GM19438 (cell line): Measurements from ENCODE around the gene TBC1D8.

Source experiments
- ATAC-seq: cut with Tn5 transposase; IDR thresholded peaks from one replicate; pipeline ENCODE4 v1.9.1; 2021; ENCODE audit warnings: low read depth; ENCODE audit not compliant: unreplicated experiment

Gene TBC1D8

DNA sequence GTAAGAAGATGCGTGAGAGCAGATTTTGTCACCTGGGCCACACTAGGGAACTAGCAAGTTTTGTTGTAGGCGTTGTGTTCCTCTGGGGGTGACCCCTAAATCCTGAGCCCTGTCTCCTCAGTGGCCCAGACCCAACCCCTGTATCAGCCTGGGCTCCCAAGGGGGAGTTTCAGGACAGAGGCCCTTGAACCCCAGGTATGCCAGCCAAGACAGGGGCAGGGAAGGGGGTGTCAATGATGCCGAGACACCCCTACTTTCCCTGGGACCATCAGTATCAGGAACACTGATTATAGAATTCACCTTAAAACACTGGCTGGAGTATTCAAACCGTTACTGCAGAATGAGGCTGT is 188.2 kb downstream of the TBC1D8 start:
- ATAC-seq = no peak

DNA sequence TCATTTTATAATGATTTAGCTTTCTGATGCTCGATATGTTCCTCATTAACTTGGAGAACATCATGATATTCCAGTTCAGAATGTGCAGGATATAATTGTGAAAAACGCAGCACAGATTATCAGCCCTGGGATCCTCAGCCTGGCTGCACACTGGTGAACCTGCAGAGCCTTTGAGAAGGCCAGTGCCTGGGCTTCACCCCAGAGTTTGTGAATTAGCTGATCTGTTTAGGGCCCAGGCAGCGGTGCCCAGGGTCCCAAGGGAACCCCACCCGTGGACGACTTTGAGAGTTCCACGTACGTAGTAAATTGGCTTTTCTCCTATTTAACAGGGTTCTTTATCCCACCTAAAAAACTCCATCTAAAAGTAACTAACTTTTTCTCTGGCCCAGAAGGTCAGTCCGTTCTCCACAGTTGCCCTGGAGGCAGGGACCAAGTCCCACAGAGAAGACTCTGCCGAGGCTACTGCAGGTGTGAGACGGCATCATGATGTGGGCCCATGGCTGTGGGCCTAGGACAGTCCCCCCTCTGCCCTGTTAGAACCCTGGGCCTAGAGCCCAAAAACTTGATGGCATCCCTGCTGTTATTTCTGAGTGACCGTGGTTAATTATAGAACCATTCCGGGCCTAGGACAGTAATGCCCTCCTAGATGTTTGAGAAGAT is 188.7 kb downstream of the TBC1D8 start:
- no peak for ATAC-seq

DNA sequence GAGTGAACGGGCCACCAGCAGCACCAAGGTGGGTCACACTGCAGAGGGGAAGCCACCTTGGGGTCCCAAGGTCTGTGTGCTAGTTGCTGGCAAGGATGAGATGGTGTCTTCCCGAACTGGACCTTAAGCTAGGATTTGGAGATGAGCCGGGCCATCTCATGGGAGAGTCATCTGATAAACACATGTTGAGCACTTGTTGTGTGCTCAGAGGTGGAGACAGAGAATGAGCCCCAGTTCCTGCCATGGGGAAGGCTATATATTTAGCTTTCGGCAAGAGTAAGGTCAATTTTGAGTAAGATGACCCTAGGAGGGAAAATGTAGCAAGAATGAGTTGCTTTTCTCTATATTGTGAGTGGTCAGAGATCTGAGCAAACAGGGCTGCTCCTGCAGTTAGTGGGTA is 190.5 kb downstream of the TBC1D8 start:
- no peak for ATAC-seq

DNA sequence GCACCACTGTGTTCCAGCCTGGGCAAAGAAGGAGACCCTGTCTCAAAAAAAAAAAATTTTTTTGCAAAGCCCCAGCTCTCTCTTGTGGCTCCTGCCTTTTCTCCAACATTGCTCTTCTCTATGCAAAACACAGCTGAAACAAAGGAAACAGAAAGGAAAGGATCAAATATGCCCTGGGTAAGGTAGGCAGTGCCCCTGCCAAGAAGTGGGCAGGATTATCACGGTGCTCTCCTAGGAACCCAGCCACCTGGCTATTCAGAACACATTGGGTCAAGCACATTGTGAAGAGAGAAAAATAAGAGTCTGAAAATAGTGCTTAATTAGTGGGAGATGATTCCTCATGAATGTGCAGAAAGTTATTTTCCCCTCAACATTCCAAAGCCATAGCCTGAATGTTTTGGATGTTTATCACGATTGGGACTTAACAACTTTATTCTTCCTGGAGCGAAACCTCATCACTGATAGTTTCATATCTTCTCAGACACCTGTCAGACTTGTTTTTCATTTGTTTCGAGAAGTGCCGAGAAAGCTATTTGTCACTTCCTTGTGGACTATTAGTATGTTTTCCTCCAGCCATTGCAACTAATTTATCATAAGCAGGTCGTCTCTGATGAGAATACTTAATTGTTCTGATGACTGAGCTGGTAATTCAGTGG is 191.8 kb downstream of the TBC1D8 start:
- ATAC-seq = no peak

DNA sequence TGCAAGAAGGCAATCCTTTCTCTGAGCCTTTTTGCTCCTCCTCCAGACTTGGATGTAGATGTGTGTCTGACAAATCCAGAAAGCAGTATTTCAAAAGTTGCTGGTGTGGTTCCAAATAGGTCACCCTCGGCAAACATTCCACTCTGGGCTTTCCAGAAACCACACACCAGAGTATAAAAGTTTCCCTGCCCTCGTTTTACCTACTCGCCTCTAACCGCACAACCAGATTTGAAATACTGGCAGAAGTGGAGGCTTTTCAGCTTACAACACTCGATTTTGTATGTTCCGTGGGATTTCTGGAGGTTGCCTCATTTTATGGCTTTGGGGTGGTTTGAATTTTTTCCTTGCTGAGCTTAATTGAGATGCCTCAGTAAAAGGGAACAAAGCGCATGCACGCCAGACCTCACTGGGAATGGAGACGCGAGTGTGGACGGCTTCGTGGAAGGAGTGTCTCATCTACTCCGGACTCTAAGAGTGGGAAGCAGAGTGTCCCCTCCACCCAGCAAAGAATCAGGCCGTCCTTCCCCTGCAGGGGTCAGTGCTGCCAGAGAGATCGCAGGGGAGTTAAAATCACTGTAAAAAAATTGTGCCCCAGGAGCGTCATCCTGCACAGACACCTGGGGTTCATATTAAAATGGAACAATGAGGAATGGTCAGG is 193.1 kb downstream of the TBC1D8 start:
- no peak for ATAC-seq
